Esophagus muscularis mucosa (tissue), 3 donors: ENCODE measurements around the gene MLXIPL.

ENCODE experiments used
- POLR2A ChIP-seq: fragments of 450-650 bp; IDR thresholded peaks from one replicate; pipeline ENCODE4 v1.6.1; 2017; ENCODE audit warnings: antibody characterized with exemption, moderate library complexity, mild to moderate bottlenecking, low read depth
- POLR2AphosphoS5 ChIP-seq, 2 donors: sonication (generic); formaldehyde crosslinking; IDR thresholded peaks; one replicate each; pipeline ENCODE4 v1.6.1; 2017; ENCODE audit warnings: antibody characterized with exemption in 2 of 2
- TF ChIP-seq, protein P1 (sequence below), 3 experiments: fragments of 200-600 bp in 2 of 3; fragments of 450-650 bp in 1 of 3; sonication (generic) in 2 of 3; IDR thresholded peaks; one replicate each; pipeline ENCODE4 v1.5.1; 2017 to 2019; ENCODE audit warnings: antibody characterized with exemption in 3 of 3, mild to moderate bottlenecking in 2 of 3, moderate library complexity in 1 of 3

DNA sequence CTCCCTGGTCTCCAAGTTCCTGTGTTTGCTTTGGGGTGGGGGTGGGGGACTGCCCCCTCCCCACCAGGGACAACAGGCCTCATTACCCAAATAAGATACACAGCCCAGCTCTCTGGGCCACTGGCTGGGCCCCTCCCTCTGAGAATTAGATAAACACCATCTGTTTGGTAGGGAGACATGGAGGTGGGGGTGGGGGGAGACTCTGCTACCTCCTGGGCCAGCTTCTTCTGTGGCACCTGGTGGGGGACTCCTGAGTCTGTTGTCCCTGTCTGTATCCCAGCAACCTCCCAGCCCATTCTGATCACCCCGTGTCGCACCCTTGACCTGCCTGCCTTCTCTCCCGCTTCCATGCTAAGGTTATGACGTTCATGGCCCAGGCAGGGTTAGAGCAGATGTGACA is 5.8 kb downstream of the MLXIPL start:
- TF ChIP-seq, protein P1, sequence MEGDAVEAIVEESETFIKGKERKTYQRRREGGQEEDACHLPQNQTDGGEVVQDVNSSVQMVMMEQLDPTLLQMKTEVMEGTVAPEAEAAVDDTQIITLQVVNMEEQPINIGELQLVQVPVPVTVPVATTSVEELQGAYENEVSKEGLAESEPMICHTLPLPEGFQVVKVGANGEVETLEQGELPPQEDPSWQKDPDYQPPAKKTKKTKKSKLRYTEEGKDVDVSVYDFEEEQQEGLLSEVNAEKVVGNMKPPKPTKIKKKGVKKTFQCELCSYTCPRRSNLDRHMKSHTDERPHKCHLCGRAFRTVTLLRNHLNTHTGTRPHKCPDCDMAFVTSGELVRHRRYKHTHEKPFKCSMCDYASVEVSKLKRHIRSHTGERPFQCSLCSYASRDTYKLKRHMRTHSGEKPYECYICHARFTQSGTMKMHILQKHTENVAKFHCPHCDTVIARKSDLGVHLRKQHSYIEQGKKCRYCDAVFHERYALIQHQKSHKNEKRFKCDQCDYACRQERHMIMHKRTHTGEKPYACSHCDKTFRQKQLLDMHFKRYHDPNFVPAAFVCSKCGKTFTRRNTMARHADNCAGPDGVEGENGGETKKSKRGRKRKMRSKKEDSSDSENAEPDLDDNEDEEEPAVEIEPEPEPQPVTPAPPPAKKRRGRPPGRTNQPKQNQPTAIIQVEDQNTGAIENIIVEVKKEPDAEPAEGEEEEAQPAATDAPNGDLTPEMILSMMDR (IDR thresholded peaks at IDR 0.05): no peak
- TF ChIP-seq POLR2A (no peak), POLR2AphosphoS5 (IDR thresholded peaks at IDR 0.05) (no peak)
